GM18520 (cell line): ENCODE results near the gene SLC17A4.
"Not testable (repeated sequence)": the region's sequence is repeated elsewhere in the genome, so short reads cannot be mapped to it uniquely, and the experiment has no call there.

Experiments used
- ATAC-seq: cut with Tn5 transposase; IDR thresholded peaks from one replicate; pipeline ENCODE4 v1.9.1; 2021; ENCODE audit not compliant: unreplicated experiment

SLC17A4 gene

GRCh38 chr6:25748601-25749517, 5.7 kb upstream of the SLC17A4 start:
- not testable (repeated sequence) for ATAC-seq

GRCh38 chr6:25749837-25750236, 4.7 kb upstream of the SLC17A4 start:
- ATAC-seq: no peak

- no peak for ATAC-seq
These were observed 3.6 kb upstream of the SLC17A4 start for GRCh38 chr6:25750906-25751305.

- no peak for ATAC-seq
These were observed 1.5 kb upstream of the SLC17A4 start for GRCh38 chr6:25753079-25753478.

- ATAC-seq: no peak
These were observed 941 bp downstream of the SLC17A4 start for GRCh38 chr6:25755483-25755882.

- ATAC-seq: no peak
These were observed 2.1 kb downstream of the SLC17A4 start for GRCh38 chr6:25756382-25757363.

DNA sequence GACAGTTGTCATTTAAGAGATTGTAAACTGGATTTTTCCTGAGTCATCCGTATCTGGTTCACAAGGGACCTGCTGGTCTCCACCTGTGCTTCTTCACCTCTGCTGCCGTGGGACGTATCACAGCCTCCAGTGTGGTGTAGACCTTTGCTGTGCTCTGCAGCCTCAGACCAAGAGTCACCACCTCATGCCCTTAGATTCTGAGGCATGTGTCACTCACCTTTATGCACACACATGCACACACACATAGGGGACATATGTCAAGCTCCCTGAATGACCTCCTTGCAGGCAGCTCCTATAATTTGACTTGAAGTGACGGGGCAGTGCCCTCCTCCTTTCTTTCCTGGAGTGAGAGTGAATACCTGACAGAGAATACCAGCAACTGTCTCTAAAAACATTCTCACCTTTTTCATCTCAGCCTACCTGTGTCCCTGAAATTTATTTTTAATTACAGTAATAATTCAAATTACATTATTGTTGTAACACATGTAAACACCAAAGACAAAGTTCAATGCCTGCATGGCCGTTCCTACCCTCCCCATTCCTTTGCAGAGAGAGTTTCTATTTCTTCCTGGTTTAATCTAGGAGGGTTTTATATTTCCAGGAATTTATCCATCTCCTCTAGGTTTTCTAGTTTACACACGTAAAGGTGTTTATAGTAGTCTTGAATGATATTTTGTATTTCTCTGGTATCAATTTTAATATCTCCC, 3.5 kb downstream of the SLC17A4 start:
- no peak for ATAC-seq

DNA sequence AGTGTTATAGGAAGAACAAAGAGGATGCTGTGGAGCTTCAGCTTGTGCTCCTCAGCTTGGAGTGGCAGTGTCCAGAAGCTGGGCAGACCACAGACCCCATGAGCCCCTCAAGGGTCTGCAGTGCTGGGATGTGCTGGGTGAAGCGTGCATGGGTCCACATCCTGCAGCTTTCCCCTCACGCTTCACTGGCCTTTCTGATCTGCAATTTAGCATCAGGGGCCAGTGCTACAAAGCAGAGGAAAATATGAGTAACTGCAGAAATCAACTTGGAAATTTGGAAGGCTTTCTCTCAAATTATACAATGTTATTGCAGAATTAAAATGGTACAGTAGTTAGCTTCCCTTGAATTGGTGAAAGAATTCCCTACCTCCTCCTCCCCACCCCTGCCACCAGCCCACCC, 10.1 kb downstream of the SLC17A4 start:
- ATAC-seq: no peak

DNA sequence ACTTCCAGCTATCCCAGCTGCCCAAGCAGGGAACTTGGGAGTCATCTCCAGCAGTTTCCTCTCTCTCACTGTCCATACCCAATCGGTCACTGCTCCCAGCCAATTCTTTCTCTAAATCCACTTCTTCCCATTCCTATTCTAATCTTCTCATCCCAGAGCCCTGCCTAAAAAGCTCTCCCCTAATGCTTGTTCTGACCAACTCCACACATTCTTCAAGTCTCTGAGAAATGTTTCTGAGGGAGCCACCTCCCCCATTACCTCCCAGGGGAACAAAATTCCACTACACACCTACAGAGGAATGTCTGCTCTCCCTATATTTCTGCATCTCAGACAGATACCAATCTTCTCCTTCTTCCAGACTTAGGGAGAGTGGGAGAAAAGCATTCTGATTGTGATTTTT, 14.0 kb downstream of the SLC17A4 start:
- no peak for ATAC-seq

DNA sequence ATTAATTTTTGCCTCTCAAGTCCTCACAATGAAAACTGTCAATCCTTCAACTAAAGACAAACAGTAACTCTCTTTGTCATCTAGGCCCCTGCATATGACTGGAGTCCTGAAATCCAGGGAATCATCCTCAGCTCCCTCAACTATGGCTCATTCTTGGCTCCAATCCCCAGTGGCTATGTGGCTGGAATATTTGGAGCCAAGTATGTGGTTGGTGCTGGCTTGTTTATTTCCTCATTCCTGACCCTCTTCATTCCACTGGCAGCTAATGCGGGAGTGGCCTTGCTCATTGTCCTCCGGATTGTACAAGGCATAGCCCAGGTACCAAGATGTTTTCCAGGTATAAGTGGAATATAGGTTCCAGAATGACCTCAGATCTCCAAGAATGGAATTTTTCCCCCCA, 15.4 kb downstream of the SLC17A4 start:
- no peak for ATAC-seq

DNA sequence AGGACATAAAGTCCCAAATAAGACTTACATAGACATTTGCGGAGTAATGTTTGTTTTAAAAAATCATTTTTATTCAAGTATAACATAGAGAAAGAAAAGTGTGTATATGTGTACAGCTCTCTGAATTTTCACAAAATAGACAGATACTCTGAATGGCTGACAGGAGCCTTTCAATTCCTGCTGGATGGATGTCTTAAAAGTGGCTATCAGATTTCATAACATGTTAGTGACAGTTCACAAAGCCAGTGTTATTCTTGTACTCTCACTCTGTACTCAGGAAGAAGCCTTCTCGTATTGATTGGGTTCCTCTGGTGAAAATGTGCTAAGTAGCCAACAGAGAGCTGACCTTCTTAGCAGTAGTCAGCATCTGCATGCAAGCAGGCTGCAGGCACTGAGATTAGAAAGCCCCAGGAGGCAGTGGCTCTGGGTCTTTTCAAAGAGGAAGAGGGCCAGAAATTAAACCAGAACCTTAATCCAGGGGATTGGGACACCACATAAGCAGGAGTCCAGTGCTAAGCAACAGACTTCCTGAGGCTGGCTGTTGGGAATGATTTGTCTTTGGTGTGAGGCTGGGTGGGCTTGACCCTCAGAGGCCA, 19.7 kb downstream of the SLC17A4 start:
- ATAC-seq: no peak

- ATAC-seq: no peak
These were observed 22.5 kb downstream of the SLC17A4 start for GRCh38 chr6:25777031-25777430.

DNA sequence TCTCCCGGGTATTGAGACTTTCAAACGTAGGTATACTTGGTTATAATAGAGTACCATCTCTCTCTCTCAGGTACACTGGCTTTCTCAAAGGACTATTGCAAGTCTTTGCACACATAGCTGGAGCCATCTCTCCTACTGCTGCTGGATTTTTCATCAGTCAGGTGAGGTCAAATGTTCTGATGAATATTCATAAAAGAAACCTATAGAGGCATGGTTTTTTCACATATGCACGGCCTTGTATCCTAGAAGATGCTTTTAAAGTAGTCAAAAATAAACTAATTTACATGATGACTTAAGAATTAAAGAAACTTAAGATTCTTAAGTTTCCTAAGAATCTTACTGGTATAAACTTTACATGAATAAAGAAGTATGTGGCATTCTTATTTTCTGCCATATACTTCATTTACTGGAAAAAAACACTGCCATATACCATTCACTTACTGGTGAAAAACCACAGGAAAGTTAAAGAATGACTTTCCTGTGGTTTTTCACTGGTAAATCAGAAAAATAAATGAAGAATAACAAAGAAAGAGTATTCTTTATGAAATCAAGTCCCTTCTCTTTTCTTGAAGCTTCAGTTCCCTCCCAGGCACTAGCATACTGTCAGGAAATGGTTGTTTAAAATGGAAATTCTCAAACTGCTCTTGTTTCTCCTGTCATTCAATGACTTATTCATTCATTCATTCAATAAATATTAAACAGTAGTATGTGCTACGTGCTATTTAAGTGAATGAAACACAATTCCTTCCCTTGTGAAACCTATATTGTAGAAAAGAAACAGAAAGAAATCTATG, 23.5 kb downstream of the SLC17A4 start:
- no peak for ATAC-seq

GRCh38 chr6:25781134-25781533, 26.6 kb downstream of the SLC17A4 start:
- no peak for ATAC-seq

DNA sequence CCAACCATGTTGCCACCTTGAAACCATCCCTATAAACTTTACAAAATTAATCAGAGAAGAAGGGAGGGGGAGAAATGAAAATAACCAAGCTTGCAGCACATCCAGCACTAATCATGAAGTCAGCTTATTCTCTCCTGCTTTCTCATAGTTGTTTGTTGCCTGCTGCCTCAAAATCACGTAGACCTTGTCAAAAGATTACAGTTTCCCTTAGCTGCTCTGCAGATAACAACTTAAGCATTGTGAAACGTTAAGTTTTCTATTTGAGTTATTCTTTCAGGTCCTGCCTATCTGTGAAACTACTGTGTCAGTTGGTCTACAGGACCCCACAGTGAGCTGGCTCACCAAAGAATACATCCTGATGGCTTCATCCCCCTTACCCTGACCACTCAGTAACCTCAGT, 32.9 kb downstream of the SLC17A4 start:
- no peak for ATAC-seq

DNA sequence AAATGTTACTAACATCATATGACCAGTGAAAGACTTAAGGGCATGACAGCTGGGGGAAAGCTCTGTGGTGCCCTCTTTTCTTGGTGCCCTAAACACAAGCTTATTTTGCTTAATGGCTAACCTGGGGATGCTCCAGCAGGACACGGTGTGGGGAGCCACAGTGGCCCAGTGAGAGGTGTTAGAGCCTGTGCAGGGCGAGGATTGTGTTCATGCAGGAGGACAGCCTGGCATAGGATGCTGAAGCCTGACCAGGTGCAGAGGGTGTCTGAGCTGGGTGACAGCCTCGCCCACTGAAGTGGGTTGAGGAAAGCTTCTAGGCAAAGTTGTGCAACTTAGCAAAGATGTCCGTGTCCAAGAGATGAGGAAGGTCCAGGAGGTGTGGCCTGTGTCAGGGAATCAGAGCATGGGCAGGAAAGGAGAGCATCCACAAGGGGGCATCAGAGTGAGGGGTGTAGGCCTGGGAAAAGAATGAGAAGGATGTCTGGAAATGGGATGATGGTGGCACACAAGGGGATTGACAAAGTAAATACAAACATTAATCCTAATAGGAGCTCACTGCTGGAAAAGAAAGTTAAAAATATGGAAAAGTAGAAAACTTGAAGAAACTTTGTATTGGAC, 33.9 kb downstream of the SLC17A4 start:
- ATAC-seq: no peak

DNA sequence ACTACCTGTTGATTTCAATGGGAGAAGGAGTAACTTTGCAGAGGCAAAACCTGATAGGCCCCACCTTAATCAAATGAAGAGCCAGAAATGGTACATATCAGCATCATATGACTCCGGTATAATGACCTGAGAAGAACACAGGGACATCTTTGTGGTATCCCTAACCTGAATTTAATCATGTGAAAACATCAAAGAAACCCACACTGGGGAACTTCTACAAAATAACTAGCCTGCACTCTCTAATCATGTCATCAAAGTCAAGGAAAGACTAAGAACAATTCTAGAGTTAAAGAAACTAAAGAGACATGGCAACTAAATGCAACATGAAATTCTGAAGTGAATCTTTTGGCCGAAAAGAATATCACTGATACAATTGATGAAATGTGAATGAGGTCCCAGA, 34.9 kb downstream of the SLC17A4 start:
- ATAC-seq: no peak

DNA sequence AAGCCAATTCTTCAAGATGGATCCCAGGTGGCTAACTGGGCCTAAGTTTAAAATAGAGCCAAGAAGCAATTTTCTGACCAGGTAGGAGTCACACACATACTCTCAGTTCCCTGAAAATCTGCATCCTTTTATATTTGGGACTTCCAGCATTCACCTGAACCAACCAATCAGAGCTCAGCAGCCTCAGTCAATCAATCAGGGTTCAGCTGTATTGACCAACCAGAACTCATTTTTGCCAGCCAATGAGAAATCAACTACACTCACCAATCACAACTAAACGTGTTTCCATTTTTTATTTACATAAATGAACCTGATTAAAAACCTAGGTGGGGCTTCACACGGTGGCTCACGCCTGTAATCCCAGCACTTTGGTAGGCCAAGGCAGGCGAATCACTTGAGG, 37.5 kb downstream of the SLC17A4 start:
- no peak for ATAC-seq

- no peak for ATAC-seq
These were observed 39.4 kb downstream of the SLC17A4 start for GRCh38 chr6:25793970-25794369.
